Activated CD4-positive, alpha-beta memory T cell treated with anti-CD3 and anti-CD28 coated beads for 36 hours (primary cell): Measurements from ENCODE around the gene ZFP2. TPM values are rescaled to one million over a fixed set of nuclear protein-coding genes. Genes with fewer than 3 reads are reported as not detected.
"Not testable (repeated sequence)": the region's sequence is repeated elsewhere in the genome, so short reads cannot be mapped to it uniquely, and the experiment has no call there.

Experiments used
- CTCF ChIA-PET: fragments of 350-600 bp; sonication (Branson Sonifier 250); formaldehyde crosslinking; loops from one replicate; lab custom pipeline; 2021; ENCODE audit warnings: antibody characterized with exemption, inconsistent platforms; lab: Charles Lee
- POLR2A ChIA-PET: fragments of 350-600 bp; sonication (Branson Sonifier 250); formaldehyde crosslinking; loops from one replicate; lab custom pipeline; 2021; ENCODE audit warnings: antibody characterized with exemption; lab: Charles Lee
- DNase-seq: peaks from one replicate; pipeline ENCODE4 v3.0.0-alpha.2; 2020
- H3K27ac Mint-ChIP-seq: one replicate; pipeline ENCODE4 v1.8.0; 2021; ENCODE audit warnings: mixed read lengths
- H3K27me3 Mint-ChIP-seq: one replicate; pipeline ENCODE4 v1.8.0; 2021; ENCODE audit warnings: mixed read lengths
- H3K36me3 Mint-ChIP-seq: one replicate; pipeline ENCODE4 v1.8.0; 2021; ENCODE audit warnings: mixed read lengths
- H3K4me1 Mint-ChIP-seq: one replicate; pipeline ENCODE4 v1.8.0; 2021; ENCODE audit warnings: low read depth, mixed read lengths
- H3K4me3 Mint-ChIP-seq: one replicate; pipeline ENCODE4 v1.8.0; 2021; ENCODE audit warnings: mild to moderate bottlenecking, mixed read lengths
- H3K9me3 Mint-ChIP-seq: one replicate; pipeline ENCODE4 v1.8.0; 2021; ENCODE audit warnings: mixed read lengths
- intact Hi-C: fragments of 100-400 bp; cut with micrococcal nuclease; formaldehyde crosslinking; loops from one replicate; pipeline ENCODE4 v1.15.1; 2023
- total RNA-seq, 2 experiments: library from RNA; stranded (reverse); gene quantifications; one replicate each; pipeline ENCODE4 v1.2.3, GENCODE V29; 2021

Gene ZFP2
- total RNA-seq, 2 experiments from 2014 or later, result 0.27 to 0.40 TPM

GRCh38 chr5:178883115-178883694 lies 12.5 kb upstream of the ZFP2 start:
- not testable (repeated sequence) for DNase-seq

DNA sequence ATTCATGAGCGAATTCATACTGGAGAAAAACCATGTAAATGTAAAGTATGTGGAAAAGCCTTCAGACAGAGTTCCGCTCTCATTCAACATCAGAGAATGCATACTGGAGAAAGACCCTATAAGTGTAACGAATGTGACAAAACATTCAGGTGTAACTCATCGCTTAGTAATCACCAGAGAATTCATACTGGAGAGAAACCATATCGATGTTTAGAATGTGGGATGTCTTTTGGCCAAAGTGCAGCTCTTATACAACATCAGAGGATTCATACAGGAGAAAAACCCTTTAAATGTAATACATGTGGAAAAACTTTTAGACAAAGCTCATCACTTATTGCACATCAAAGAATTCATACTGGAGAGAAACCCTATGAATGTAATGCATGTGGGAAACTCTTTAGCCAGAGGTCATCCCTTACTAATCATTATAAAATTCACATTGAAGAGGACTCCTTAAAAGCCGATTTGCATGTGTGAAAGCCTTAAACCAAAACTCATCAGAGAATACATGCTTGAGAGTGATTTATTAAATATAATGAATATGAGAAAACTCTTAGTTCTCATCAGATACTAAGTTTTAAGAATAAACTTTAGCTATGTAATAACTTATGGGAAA lies 11.8 kb upstream of the ZFP2 start:
- ChIA-PET POLR2A (no interaction called here), CTCF (no interaction called here)
- no peak overlapping the region for H3K27ac Mint-ChIP-seq
- no peaks in the 10 kb centered on the region for H3K27me3 Mint-ChIP-seq
- H3K36me3 Mint-ChIP-seq, result peaks cover 90% of the 10 kb centered on the region
- H3K4me3 Mint-ChIP-seq, result no peak overlapping the region
- no peak for DNase-seq
- intact Hi-C loops, result no loop called here
- H3K4me1 Mint-ChIP-seq, result no peaks in the 10 kb centered on the region
- H3K9me3 Mint-ChIP-seq, result peaks cover 75% of the 10 kb centered on the region

More at GRCh38 chr5:178883115-178883694, 12.5 kb upstream of the ZFP2 start:
- POLR2A ChIA-PET, H3K27me3 Mint-ChIP-seq, H3K4me1 Mint-ChIP-seq, CTCF ChIA-PET, intact Hi-C loops, H3K4me3 Mint-ChIP-seq, H3K27ac Mint-ChIP-seq: not testable (repeated sequence)
- peaks cover 72% of the 10 kb centered on the region for H3K9me3 Mint-ChIP-seq
- H3K36me3 Mint-ChIP-seq, result peaks cover 91% of the 10 kb centered on the region

DNA sequence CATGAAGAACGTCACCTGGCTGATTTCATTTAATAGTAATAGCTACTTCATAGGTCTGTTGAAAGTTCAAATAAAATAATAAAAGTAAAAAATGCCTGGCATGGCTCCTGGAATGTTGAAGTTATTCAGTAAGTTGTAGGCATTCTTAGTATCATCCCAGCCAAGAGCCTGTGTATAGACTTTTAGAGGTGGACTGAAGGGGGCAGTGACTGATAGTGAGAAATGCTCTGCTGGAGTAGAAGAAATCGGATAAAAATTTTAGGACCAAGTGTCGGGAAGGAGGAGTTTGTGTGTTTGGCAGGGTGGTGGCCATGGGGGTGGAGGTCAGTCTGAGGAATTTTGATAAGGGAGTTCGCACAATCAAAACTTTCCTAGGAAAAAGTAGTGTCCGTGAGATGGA lies 3.6 kb downstream of the ZFP2 start:
- CTCF ChIA-PET, result no interaction called here
- H3K27me3 Mint-ChIP-seq, result no peaks in the 10 kb centered on the region
- intact Hi-C loops, result loop anchor here (5.0 kb wide), 1 partner anchor 42 kb away; the partner anchor contains the start of gene ZNF354B

DNA sequence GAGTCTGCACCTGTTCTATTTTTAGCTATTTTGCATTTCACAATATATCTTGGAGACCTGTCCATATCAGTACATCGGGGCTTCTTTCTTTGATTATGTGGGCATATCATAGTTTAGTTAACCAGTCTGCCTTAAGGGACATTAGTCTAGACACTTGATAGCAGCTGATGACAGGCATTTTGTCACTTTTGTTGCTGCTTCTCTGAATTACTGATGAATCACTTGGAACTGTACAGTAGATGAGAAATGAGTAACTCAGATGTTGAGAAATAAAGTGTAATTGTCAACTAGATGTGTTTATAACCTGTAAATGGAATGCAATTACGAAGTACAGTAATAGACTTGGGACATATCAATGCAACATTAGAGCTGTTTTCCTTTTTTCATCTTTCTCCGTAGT lies 7.1 kb downstream of the ZFP2 start:
- Mint-ChIP-seq H3K36me3 (peaks cover 23% of the 10 kb centered on the region), H3K4me3 (no peak overlapping the region)

More for the DNA sequence above, 3.6 kb downstream of the ZFP2 start:
- DNase-seq, result no peak
- peaks cover 19% of the 10 kb centered on the region for H3K36me3 Mint-ChIP-seq
- peaks cover 2% of the 10 kb centered on the region for H3K4me1 Mint-ChIP-seq
- peaks cover 21% of the 10 kb centered on the region for H3K9me3 Mint-ChIP-seq
- POLR2A ChIA-PET, result no interaction called here
- no peak overlapping the region for H3K4me3 Mint-ChIP-seq
- no peak overlapping the region for H3K27ac Mint-ChIP-seq

DNA sequence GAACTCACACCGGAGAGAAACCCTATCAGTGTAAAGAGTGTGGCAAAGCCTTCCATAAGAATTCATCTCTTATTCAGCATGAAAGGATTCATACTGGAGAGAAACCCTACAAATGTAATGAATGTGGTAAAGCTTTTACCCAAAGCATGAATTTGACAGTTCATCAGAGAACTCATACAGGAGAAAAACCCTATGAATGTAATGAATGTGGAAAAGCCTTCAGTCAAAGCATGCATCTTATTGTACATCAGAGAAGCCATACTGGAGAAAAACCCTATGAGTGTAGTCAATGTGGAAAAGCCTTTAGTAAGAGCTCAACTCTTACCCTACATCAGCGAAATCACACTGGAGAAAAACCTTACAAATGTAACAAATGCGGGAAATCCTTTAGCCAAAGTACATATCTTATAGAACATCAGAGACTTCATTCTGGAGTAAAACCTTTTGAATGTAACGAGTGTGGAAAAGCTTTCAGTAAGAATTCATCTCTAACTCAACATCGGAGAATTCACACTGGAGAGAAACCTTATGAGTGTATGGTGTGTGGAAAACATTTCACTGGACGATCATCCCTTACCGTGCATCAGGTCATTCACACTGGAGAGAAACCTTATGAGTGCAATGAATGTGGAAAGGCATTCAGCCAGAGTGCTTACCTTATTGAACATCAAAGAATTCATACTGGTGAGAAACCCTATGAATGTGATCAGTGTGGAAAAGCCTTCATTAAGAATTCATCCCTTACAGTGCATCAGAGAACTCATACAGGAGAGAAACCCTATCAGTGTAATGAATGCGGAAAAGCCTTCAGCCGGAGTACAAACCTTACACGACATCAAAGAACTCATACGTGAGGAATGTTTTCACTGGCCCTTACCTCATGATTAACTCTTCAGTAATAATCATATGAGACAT lies 36.4 kb downstream of the ZFP2 start:
- POLR2A ChIA-PET, result no interaction called here
- Mint-ChIP-seq H3K9me3 (peaks cover 92% of the 10 kb centered on the region), H3K4me1 (no peaks in the 10 kb centered on the region), H3K27ac (no peak overlapping the region), H3K4me3 (no peak overlapping the region), H3K27me3 (no peaks in the 10 kb centered on the region), H3K36me3 (peaks cover 67% of the 10 kb centered on the region)
- DNase-seq, result no peak
- CTCF ChIA-PET, result no interaction called here
- intact Hi-C loops, result no loop called here

More for the DNA sequence above, 7.1 kb downstream of the ZFP2 start:
- POLR2A ChIA-PET, result no interaction called here
- intact Hi-C loops, result no loop called here
- Mint-ChIP-seq H3K9me3 (peaks cover 33% of the 10 kb centered on the region), H3K27me3 (no peaks in the 10 kb centered on the region), H3K4me1 (no peaks in the 10 kb centered on the region), H3K27ac (no peak overlapping the region)
- no peak for DNase-seq
- CTCF ChIA-PET, result no interaction called here

DNA sequence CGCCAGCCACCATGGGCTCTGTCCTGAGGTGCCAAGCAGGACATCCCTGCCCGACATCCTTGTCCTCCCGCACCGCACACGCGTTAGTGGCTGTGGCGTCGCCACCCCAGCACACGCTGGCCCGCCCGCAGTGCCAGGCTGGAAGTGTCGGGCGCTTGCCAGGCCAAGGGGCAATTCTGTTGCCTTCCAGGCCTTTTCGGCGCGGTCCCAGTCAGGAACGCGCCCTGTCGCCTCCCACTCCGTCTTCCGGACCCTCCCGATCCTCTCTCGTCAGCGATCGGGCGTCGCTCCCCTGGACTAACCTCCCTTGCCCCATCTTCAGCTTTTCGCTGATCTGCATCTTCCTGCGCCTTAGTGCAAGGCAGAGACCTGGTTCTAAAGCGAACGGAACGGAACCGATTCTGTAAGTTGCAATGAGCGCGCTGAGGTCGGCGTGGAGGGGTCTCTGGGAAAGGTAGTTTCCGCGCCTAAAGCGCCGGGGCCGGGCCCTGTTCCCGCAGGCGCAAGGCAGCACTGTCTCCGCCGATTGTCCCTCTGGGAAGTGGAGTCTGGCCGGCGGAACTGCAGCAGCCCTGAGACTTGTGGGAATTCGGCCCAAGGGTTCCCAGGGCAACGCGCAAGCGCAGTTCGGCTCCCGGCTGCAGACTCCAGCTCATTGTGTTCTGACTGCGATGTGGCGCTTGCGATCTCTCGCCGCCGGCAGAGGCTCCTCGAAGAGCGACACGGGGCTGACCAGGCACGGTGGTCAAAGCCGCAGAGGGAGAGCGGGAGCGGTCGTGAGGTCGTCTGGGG lies 45.1 kb downstream of the ZFP2 start, which contains the start of gene ZNF454:
Gene ZNF454 (plus strand): TSS at position 630 of the 792 bp plus-strand sequence. CDS start 1,594 bp downstream, outside the sequence.
- no peaks in the 10 kb centered on the region for H3K4me1 Mint-ChIP-seq
- DNase-seq, result no peak
- ChIA-PET POLR2A (no interaction called here), CTCF (no interaction called here)
- intact Hi-C loops, result no loop called here
- peaks cover 40% of the 10 kb centered on the region for H3K36me3 Mint-ChIP-seq
- H3K27me3 Mint-ChIP-seq, result peaks cover 27% of the 10 kb centered on the region
- H3K27ac Mint-ChIP-seq, result no peak within 1 kb of the TSS
- H3K9me3 Mint-ChIP-seq, result peaks cover 86% of the 10 kb centered on the region
- H3K4me3 Mint-ChIP-seq, result no peak within 1 kb of the TSS

DNA sequence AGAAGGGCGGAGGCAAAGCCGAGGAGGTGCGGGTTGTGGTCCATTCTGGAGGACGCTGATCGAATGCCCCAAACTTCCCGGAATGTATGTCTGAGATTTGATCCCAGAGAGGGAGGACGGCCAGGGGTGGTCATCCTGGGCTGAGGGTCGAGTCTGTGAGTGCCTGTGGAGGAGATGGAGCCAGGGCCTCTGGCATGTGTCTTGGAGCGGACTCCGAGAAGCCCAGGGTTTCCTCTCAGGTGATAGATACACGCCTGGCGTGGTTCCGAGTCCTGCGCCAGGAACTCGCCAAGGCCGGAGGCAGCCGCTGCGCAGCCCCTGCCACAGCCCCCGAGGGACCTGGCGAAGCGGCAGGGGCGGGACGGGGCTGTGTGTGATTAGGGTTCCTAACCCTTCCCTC lies 45.6 kb downstream of the ZFP2 start:
- Mint-ChIP-seq H3K4me3 (no peak overlapping the region), H3K27me3 (peaks cover 27% of the 10 kb centered on the region), H3K9me3 (peaks cover 84% of the 10 kb centered on the region), H3K27ac (no peak overlapping the region), H3K4me1 (no peaks in the 10 kb centered on the region), H3K36me3 (peaks cover 35% of the 10 kb centered on the region)
- intact Hi-C loops, result no loop called here
- ChIA-PET POLR2A (no interaction called here), CTCF (no interaction called here)
- no peak for DNase-seq

DNA sequence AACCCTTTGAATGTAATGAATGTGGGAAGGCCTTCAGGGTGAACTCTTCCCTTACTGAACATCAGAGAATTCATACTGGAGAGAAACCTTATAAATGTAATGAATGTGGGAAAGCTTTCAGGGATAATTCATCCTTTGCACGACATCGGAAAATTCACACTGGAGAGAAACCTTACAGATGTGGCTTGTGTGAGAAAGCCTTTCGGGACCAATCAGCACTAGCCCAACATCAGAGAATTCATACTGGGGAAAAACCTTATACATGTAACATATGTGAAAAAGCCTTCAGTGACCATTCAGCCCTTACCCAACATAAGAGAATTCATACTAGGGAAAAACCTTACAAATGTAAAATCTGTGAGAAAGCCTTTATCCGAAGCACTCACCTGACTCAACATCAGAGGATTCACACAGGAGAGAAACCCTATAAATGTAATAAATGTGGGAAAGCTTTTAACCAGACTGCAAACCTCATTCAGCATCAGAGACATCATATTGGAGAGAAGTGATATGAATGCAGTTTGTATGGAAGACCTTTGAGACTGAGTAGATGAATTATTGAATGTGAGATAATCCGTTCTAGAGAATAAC lies 69.8 kb downstream of the ZFP2 start:
- no peak for DNase-seq
- Mint-ChIP-seq H3K9me3 (peaks cover 81% of the 10 kb centered on the region), H3K27me3 (no peaks in the 10 kb centered on the region), H3K36me3 (peaks cover 43% of the 10 kb centered on the region), H3K4me3 (no peak overlapping the region), H3K27ac (no peak overlapping the region), H3K4me1 (no peaks in the 10 kb centered on the region)
- POLR2A ChIA-PET, result no interaction called here
- intact Hi-C loops, result no loop called here
- CTCF ChIA-PET, result no interaction called here

DNA sequence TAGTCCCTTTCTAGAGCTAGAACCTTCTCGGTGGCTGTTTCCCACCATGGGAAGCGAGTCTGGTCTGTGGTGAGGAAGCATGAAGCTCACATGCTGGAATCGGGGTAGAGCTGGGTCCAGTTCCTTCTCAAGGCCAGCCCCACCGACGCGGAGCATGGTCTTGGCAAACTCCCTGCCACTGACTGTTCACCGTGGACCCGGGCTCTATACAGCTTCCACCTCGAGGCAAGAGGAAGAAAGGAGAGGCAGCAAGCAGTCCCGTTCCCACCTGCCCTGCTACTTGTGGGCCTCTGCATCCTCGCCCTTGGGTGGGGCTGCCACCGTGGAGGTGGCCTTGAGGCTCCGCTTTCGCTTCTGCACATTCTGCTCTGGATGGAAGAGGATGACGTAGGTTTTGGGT lies 85.7 kb downstream of the ZFP2 start:
- intact Hi-C loops, result no loop called here

More for the DNA sequence above, 85.7 kb downstream of the ZFP2 start:
- ChIA-PET CTCF (no interaction called here), POLR2A (no interaction called here)
- no peaks in the 10 kb centered on the region for H3K36me3 Mint-ChIP-seq
- H3K27ac Mint-ChIP-seq, result no peak overlapping the region
- no peak overlapping the region for H3K4me3 Mint-ChIP-seq
- DNase-seq, result no peak
- H3K9me3 Mint-ChIP-seq, result peaks cover 43% of the 10 kb centered on the region
- no peaks in the 10 kb centered on the region for H3K27me3 Mint-ChIP-seq
- no peaks in the 10 kb centered on the region for H3K4me1 Mint-ChIP-seq
